HG02763 (cell line): ENCODE data around the gene CATSPERZ.

Experiments
- ATAC-seq: cut with Tn5 transposase; IDR thresholded peaks from one replicate; pipeline ENCODE4 v1.9.1; 2021; ENCODE audit warnings: mild to moderate bottlenecking, moderate library complexity; ENCODE audit not compliant: unreplicated experiment

CATSPERZ gene

GRCh38 chr11:64299847-64300648 lies at the start of gene CATSPERZ:
Gene CATSPERZ, plus strand, starts transcription at chr11:64300358. Its CDS starts 53 bp downstream, at chr11:64300411.
- no peak for ATAC-seq

- no peak for ATAC-seq
Observed at GRCh38 chr11:64250415-64251015, 49.6 kb upstream of the CATSPERZ start.

GRCh38 chr11:64251016-64251752 lies 49.0 kb upstream of the CATSPERZ start, which contains the start of gene PLCB3:
Gene PLCB3, plus strand, starts transcription at chr11:64251530. Its CDS starts 120 bp downstream, at chr11:64251650.
- no peak for ATAC-seq

GRCh38 chr11:64251753-64252002 lies 48.5 kb upstream of the CATSPERZ start:
- no peak for ATAC-seq

GRCh38 chr11:64252003-64252872 lies 47.9 kb upstream of the CATSPERZ start:
- ATAC-seq, result no peak

- no peak for ATAC-seq
Observed at GRCh38 chr11:64253043-64253442, 47.1 kb upstream of the CATSPERZ start.

GRCh38 chr11:64253481-64253880 lies 46.7 kb upstream of the CATSPERZ start:
- no peak for ATAC-seq

GRCh38 chr11:64254326-64254725 lies 45.8 kb upstream of the CATSPERZ start:
- no peak for ATAC-seq

GRCh38 chr11:64255135-64256128 lies 44.7 kb upstream of the CATSPERZ start:
- no peak for ATAC-seq

- no peak for ATAC-seq
Observed at GRCh38 chr11:64256300-64256699, 43.9 kb upstream of the CATSPERZ start.

GRCh38 chr11:64258356-64258755 lies 41.8 kb upstream of the CATSPERZ start:
- no peak for ATAC-seq

- ATAC-seq, result no peak
Observed at GRCh38 chr11:64258946-64259532, 41.1 kb upstream of the CATSPERZ start.

- no peak for ATAC-seq
Observed at GRCh38 chr11:64259533-64260067, 40.6 kb upstream of the CATSPERZ start.

GRCh38 chr11:64260147-64260708 lies 39.9 kb upstream of the CATSPERZ start:
- no peak for ATAC-seq

GRCh38 chr11:64261556-64262080 lies 38.5 kb upstream of the CATSPERZ start:
- no peak for ATAC-seq

GRCh38 chr11:64262271-64263002 lies 37.7 kb upstream of the CATSPERZ start:
- no peak for ATAC-seq

GRCh38 chr11:64263021-64263946 lies 36.9 kb upstream of the CATSPERZ start:
- ATAC-seq, result no peak
